ENCODE data around the gene DTNBP1. TPM values are rescaled to one million over a fixed set of nuclear protein-coding genes. Genes with fewer than 3 reads are reported as not detected.

Gene DTNBP1
- total and polyA plus RNA-seq, 4 donors: 3.1 to 6.0 (median 4.3) TPM

DNA sequence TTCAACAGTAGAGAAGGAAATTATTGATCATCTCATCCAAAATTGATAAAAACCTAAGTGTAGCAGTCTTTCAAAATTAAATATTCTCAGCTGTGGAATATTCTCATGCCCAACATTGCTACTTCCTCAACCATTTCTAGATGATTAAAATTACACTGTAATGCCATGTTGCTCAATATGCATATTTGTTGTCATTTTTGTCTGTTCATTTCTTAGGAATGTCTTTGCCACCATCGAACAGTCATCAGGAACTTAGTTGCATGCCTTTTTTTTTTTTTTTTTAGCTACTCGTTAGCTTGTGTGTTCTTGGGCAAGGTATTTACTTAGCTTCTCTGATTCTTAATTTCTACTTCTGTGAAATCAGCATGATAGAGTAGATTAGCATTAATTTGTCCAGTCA, 188.6 kb downstream of the DTNBP1 start:
- no peak for DNase-seq (ENCODE audit: low spot score)
- no peaks in the 10 kb centered on the region for H3K9me3 ChIP-seq (ENCODE audit: control insufficient read depth in 4 of 4, low read length in 3 of 4)
- H3K36me3 ChIP-seq (ENCODE audit: control insufficient read depth in 4 of 4, insufficient read depth in 3 of 4, low read depth in 1 of 4, low read length in 3 of 4): peaks cover 0 to 11% (median 2%) of the 10 kb centered on the region in 4 donors
- 86% methylated on average over 2 of the region's 2 CpGs for WGBS
- no peaks in the 10 kb centered on the region for H3K4me1 ChIP-seq (ENCODE audit: control insufficient read depth in 4 of 4, insufficient read depth in 4 of 4, low read length in 3 of 4)
- H3K9ac ChIP-seq (ENCODE audit: low read depth in 1 of 2, low read length in 2 of 2): no peak overlapping the region
- no peaks in the 10 kb centered on the region for H3K27me3 ChIP-seq (ENCODE audit: control insufficient read depth in 4 of 4, insufficient read depth in 4 of 4, low read length in 3 of 4)
- TF ChIP-seq EGR1 (IDR thresholded peaks at IDR 0.05; ENCODE audit: low read depth in 2 of 2) (no peak), ATF3 (IDR thresholded peaks at IDR 0.05) (no peak), TAF1 (conservative IDR thresholded peaks at IDR 0.05) (no peak), CTCF (IDR thresholded peaks at IDR 0.05; ENCODE audit: low read depth, low read length, missing input control) (no peak), JUND (IDR thresholded peaks at IDR 0.05) (no peak), GABPA (IDR thresholded peaks at IDR 0.05 in 1 of 2, conservative IDR thresholded peaks at IDR 0.05 in 1 of 2) (no peak), RXRA (IDR thresholded peaks at IDR 0.05) (no peak), SP1 (IDR thresholded peaks at IDR 0.05) (no peak), ZBTB33 (IDR thresholded peaks at IDR 0.05) (no peak)
- TF ChIP-seq, protein P1, sequence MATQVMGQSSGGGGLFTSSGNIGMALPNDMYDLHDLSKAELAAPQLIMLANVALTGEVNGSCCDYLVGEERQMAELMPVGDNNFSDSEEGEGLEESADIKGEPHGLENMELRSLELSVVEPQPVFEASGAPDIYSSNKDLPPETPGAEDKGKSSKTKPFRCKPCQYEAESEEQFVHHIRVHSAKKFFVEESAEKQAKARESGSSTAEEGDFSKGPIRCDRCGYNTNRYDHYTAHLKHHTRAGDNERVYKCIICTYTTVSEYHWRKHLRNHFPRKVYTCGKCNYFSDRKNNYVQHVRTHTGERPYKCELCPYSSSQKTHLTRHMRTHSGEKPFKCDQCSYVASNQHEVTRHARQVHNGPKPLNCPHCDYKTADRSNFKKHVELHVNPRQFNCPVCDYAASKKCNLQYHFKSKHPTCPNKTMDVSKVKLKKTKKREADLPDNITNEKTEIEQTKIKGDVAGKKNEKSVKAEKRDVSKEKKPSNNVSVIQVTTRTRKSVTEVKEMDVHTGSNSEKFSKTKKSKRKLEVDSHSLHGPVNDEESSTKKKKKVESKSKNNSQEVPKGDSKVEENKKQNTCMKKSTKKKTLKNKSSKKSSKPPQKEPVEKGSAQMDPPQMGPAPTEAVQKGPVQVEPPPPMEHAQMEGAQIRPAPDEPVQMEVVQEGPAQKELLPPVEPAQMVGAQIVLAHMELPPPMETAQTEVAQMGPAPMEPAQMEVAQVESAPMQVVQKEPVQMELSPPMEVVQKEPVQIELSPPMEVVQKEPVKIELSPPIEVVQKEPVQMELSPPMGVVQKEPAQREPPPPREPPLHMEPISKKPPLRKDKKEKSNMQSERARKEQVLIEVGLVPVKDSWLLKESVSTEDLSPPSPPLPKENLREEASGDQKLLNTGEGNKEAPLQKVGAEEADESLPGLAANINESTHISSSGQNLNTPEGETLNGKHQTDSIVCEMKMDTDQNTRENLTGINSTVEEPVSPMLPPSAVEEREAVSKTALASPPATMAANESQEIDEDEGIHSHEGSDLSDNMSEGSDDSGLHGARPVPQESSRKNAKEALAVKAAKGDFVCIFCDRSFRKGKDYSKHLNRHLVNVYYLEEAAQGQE (IDR thresholded peaks at IDR 0.05): no peak
- peak overlapping the region; percentile 25 to 46 for H3K27ac ChIP-seq (ENCODE audit: low read depth in 1 of 2, low read length in 2 of 2)
- no peak overlapping the region for H3K4me3 ChIP-seq (ENCODE audit: low read depth in 1 of 3, low read length in 3 of 3)

DNA sequence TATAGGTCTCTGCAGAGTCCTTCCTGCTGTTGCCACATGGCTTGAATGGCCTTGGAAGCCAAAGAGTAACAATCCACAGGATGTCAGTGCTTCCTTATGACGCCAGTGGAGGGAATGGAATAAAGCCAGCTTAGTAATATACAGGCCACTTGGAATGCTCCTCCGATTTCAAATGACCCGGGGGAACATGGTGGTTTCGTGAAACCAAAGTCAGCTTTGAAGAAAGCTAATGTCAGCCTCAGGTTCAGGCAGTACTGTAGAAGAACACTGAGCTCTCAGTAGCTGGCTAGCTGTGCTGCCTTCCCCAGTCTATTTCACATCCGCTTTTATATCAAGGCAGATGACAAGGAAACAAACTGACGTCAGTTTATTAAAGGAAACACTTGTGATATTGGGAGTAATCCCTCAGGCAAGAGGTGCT, 189.1 kb downstream of the DTNBP1 start:
- H3K27ac ChIP-seq (ENCODE audit: low read depth in 1 of 2, low read length in 2 of 2): peak overlapping the region in 1 of 2 donors; percentile 46
- H3K9me3 ChIP-seq (ENCODE audit: control insufficient read depth in 4 of 4, low read length in 3 of 4): no peaks in the 10 kb centered on the region
- no peaks in the 10 kb centered on the region for H3K27me3 ChIP-seq (ENCODE audit: control insufficient read depth in 4 of 4, insufficient read depth in 4 of 4, low read length in 3 of 4)
- 77% methylated on average over 6 of the region's 6 CpGs for WGBS
- H3K4me1 ChIP-seq (ENCODE audit: control insufficient read depth in 4 of 4, insufficient read depth in 4 of 4, low read length in 3 of 4): no peaks in the 10 kb centered on the region
- peaks cover 0 to 14% (median 2%) of the 10 kb centered on the region in 4 donors for H3K36me3 ChIP-seq (ENCODE audit: control insufficient read depth in 4 of 4, insufficient read depth in 3 of 4, low read depth in 1 of 4, low read length in 3 of 4)
- H3K9ac ChIP-seq (ENCODE audit: low read depth in 1 of 2, low read length in 2 of 2): no peak overlapping the region
- no peak overlapping the region for H3K4me3 ChIP-seq (ENCODE audit: low read depth in 1 of 3, low read length in 3 of 3)
- peak; percentile 9 for TF ChIP-seq SP1 (IDR thresholded peaks at IDR 0.05)
- TF ChIP-seq HNF4A (conservative IDR thresholded peaks at IDR 0.05): no peak
- TF ChIP-seq EGR1 (IDR thresholded peaks at IDR 0.05; ENCODE audit: low read depth in 2 of 2): no peak
- TF ChIP-seq FOXA2 (IDR thresholded peaks at IDR 0.05): no peak
- no peak for TF ChIP-seq CTCF (IDR thresholded peaks at IDR 0.05; ENCODE audit: low read depth, low read length, missing input control)
- no peak for TF ChIP-seq ATF3 (IDR thresholded peaks at IDR 0.05)
- TF ChIP-seq, protein P2, sequence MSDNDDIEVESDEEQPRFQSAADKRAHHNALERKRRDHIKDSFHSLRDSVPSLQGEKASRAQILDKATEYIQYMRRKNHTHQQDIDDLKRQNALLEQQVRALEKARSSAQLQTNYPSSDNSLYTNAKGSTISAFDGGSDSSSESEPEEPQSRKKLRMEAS (IDR thresholded peaks at IDR 0.05): peak; percentile 12
- TF ChIP-seq, protein P1 (IDR thresholded peaks at IDR 0.05): no peak
- no peak for TF ChIP-seq FOXA1 (IDR thresholded peaks at IDR 0.05)
- no peak for TF ChIP-seq JUND (IDR thresholded peaks at IDR 0.05)
- TF ChIP-seq NR2F2 (IDR thresholded peaks at IDR 0.05): peak; percentile 53
- peak; percentile 19 for DNase-seq (ENCODE audit: low spot score)

Measured in liver (tissue), 9 donors.